MCF 10A (cell line): ENCODE measurements around the gene FKBP2. TPM values are rescaled to one million over a fixed set of nuclear protein-coding genes. Genes with fewer than 3 reads are reported as not detected.
A peak's percentile ranks its signal among the peaks of the same experiment; 100 is the strongest.

Source experiments
- BruUV-seq: library from RNA; stranded (reverse); fragments of 400-500 nt; replicated peaks from 2 replicates; lab custom pipeline; 2021; lab: Mats Ljungman, UMichigan
- CTCF ChIA-PET: fragments of 300-600 bp; sonication (Branson Sonifier 250); formaldehyde crosslinking; extraction: SDS; loops from one replicate; lab custom pipeline; 2021; ENCODE audit warnings: antibody characterized with exemption, inconsistent platforms; lab: Yijun Ruan, JAX
- POLR2A ChIA-PET: fragments of 300-600, 350-650 bp; sonication (Branson Sonifier 250); formaldehyde crosslinking; extraction: SDS; loops from one replicate; lab custom pipeline; 2020; ENCODE audit warnings: antibody characterized with exemption, inconsistent platforms; lab: Yijun Ruan, JAX
- DNase-seq: peaks from one replicate; pipeline ENCODE4 v3.0.0-alpha.2; 2018; ENCODE audit not compliant: unreplicated experiment
- H3K27ac Mint-ChIP-seq: one replicate; pipeline ENCODE4 v1.8.0; 2022; ENCODE audit warnings: mild to moderate bottlenecking, low read depth, mixed read lengths; ENCODE audit not compliant: unreplicated experiment
- H3K27me3 Mint-ChIP-seq: one replicate; pipeline ENCODE4 v1.8.0; 2022; ENCODE audit warnings: mixed read lengths; ENCODE audit not compliant: insufficient read depth, unreplicated experiment
- H3K36me3 Mint-ChIP-seq: one replicate; pipeline ENCODE4 v1.8.0; 2022; ENCODE audit warnings: mild to moderate bottlenecking, moderate library complexity, mixed read lengths; ENCODE audit not compliant: insufficient read depth, unreplicated experiment
- H3K4me1 Mint-ChIP-seq: one replicate; pipeline ENCODE4 v1.8.0; 2022; ENCODE audit warnings: mixed read lengths; ENCODE audit not compliant: insufficient read depth, unreplicated experiment
- H3K4me3 Mint-ChIP-seq: one replicate; pipeline ENCODE4 v1.8.0; 2022; ENCODE audit warnings: mild to moderate bottlenecking, moderate library complexity, mixed read lengths; ENCODE audit not compliant: unreplicated experiment
- H3K9me3 Mint-ChIP-seq: one replicate; pipeline ENCODE4 v1.8.0; 2022; ENCODE audit warnings: mixed read lengths; ENCODE audit not compliant: unreplicated experiment
- CTCF ChIP-seq: fragments of 200-600 bp; IDR thresholded peaks from one replicate; pipeline ENCODE4 v1.8.0; 2022; ENCODE audit warnings: antibody characterized with exemption, mild to moderate bottlenecking; ENCODE audit not compliant: unreplicated experiment
- intact Hi-C: fragments of 100-400 bp; cut with micrococcal nuclease; formaldehyde crosslinking; loops from 2 replicates; pipeline ENCODE4 v1.14.1; 2022
- total RNA-seq: library from RNA; stranded (reverse); gene quantifications from 2 replicates; pipeline ENCODE4 v1.2.3, GENCODE V29; 2022

FKBP2 gene
- total RNA-seq, 1 experiment from 2014 or later, result 86.0 TPM

DNA sequence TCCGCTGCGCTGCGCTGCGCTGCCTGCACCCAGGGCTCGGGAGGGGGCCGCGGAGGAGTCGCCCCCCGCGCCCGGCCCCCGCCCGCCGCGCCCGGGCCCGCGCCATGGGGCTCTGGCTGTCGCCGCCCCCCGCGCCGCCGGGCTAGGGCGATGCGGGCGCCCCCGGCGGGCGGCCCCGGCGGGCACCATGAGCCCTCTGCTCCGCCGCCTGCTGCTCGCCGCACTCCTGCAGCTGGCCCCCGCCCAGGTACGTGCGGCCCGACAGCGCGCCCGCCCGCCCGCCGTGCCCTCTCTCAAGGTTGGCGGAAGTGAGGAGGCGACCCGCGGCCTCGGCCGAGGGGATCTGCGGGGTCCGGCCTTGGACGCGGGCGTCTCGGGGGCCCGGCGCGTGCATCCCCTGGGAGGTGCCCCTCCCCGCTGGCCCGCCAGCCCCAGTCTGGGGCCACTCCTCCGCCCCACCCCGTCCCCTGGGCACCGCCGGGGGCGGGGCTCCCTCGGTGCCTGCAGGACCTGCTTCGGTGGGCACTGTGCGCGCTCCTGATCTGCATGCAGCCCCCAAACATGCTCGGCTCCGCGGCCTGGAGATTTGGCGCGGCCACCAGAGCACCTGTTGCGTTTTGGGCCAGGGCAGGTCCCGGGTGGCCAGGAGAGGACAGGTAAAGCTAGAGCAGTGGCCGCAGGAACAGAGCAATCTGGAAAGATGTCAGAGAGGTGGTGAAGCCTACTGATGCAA lies 6.1 kb upstream of the FKBP2 start:
- Mint-ChIP-seq H3K27ac (no peak overlapping the region), H3K4me3 (peak overlapping the region; percentile 73), H3K36me3 (peaks cover 29% of the 10 kb centered on the region), H3K9me3 (no peaks in the 10 kb centered on the region), H3K27me3 (no peaks in the 10 kb centered on the region), H3K4me1 (peaks cover 19% of the 10 kb centered on the region)
- DNase-seq, result peak; percentile 34
- intact Hi-C loops, result no loop called here
- no TSS peak for BruUV-seq
- ChIA-PET CTCF (interaction anchor here (0.9 to 1.1 kb wide), 3 partner anchors 11 to 97 kb away, joined by 3 to 5 read pairs (median 3); partner anchors contain the start of gene TRMT112), POLR2A (interaction anchor here (0.5 to 11.9 kb wide), 8 partner anchors 9 to 553 kb away, joined by 3 to 122 read pairs (median 4); partner anchors contain the start of genes BAD, FKBP2, NUDT22 and PPP1R14B)
- no peak for TF ChIP-seq CTCF

DNA sequence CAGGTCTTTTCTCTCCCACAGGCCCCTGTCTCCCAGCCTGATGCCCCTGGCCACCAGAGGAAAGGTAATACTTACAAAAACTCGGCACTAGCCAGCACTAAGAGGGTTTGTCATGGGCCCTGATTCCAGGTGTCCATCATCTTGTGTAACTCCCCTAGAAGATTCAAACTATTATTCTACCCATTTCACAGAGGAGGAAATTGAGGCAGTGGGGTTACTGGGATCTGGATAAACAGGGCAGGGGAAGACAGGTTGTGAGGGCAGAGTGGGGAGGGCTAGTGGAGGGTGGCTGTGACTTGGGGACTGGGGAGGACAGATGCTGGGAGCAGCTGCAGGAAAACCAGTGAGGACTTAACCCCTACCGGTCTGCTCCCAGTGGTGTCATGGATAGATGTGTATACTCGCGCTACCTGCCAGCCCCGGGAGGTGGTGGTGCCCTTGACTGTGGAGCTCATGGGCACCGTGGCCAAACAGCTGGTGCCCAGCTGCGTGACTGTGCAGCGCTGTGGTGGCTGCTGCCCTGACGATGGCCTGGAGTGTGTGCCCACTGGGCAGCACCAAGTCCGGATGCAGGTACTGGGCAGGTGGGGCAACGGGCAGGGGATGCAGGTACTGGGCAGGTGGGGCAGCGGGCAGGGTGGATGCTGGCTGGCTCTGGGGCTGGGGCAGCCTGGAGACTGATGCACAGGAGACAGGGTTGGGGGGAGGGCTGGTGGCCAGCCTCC lies 5.3 kb upstream of the FKBP2 start:
- Mint-ChIP-seq H3K27ac (no peak overlapping the region), H3K27me3 (no peaks in the 10 kb centered on the region), H3K4me1 (peaks cover 26% of the 10 kb centered on the region), H3K9me3 (no peaks in the 10 kb centered on the region), H3K36me3 (peaks cover 35% of the 10 kb centered on the region), H3K4me3 (peak overlapping the region; percentile 73)
- no TSS peak for BruUV-seq
- intact Hi-C loops, result no loop called here
- ChIA-PET CTCF (interaction anchor here (0.5 to 1.6 kb wide), 6 partner anchors 10 to 108 kb away, joined by 3 to 5 read pairs (median 3); partner anchors contain the start of gene TRMT112), POLR2A (interaction anchor here (0.6 to 1.7 kb wide), 7 partner anchors 9 to 554 kb away, joined by 3 to 5 read pairs (median 4); partner anchors contain the start of genes NUDT22, RTN3 and TRPT1)
- no peak for TF ChIP-seq CTCF
- no peak for DNase-seq

GRCh38 chr11:64237484-64237951 lies 3.4 kb upstream of the FKBP2 start:
- TF ChIP-seq CTCF, result no peak
- ChIA-PET POLR2A (no interaction called here), CTCF (interaction anchor here (0.5 to 1.8 kb wide), 3 partner anchors 12 to 33 kb away, joined by 3 to 6 read pairs (median 3); no protein-coding TSS in a partner anchor)
- Mint-ChIP-seq H3K27me3 (no peaks in the 10 kb centered on the region), H3K4me1 (peaks cover 17% of the 10 kb centered on the region), H3K4me3 (no peak overlapping the region), H3K9me3 (no peaks in the 10 kb centered on the region), H3K27ac (peak overlapping the region; percentile 58), H3K36me3 (peaks cover 36% of the 10 kb centered on the region)
- intact Hi-C loops, result no loop called here
- no TSS peak for BruUV-seq
- no peak for DNase-seq
